ENCODE results near the gene RETNLB.

Gene RETNLB

GRCh38 chr3:108757404-108757982, at the start of gene RETNLB:
RETNLB (minus strand) TSS chr3:108757410; CDS start chr3:108757185, 225 bp downstream.
- DNase-seq (ENCODE audit: low spot score): no peak

DNA sequence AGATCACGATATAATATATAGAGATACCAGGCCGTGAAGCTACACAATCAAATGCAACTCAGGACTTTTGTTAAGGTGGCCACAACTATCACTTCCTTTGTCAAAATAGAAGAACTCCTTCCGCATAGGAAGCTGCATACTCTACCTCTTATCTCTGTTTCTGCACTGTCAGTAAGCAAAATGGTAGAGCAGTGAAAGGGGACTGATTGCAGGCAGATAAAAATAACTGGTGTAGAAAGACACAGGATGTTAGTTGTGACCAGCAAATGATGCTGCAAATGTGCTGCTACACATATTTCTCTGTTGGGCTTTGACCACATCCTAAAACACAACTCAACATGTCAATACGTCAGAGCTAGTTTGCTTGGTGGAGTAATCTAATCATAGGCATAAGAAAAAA, 49.1 kb upstream of the RETNLB start:
- DNase-seq (ENCODE audit: low spot score): no peak

- no peak for DNase-seq (ENCODE audit: low spot score)
These were observed 47.8 kb upstream of the RETNLB start for GRCh38 chr3:108804966-108805365.

DNA sequence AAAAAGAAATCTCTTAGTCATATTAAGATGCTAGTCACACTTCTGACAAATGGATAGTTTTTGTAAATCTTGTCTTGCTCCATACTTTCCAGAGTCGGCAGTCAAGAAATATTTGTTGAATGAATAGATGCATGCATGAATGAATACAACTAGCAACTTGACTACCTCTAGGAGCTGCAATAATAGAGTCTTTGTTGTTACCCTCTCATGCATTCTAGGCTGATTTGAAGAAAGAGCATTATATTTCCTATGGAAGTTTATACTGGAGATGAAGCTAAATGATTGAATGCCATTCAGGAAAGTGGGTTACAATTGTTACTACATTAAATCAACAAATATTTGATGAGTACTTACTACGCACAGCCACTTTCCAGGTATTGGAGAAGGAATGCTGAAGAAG, 47.2 kb upstream of the RETNLB start:
- DNase-seq (ENCODE audit: low spot score): no peak

DNA sequence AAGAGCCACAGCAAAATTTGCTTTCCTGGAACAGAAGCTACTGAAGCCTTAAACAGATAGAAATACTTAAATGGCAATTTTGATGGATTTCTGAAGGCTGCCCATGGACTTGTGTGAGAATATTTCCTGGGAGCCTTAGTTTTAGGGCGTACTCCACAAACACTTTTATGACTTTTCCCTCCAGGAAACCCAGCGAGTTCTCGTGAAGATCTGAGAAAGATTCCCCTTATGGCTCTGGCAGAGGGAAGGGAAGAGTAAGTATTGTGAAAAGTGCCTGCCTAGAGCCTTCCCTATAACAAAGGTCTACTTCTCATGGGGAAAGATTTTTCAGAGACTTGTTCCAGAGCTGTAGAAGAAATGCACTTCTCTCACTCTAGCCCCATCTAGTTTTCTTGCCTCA, 34.3 kb upstream of the RETNLB start:
- no peak for DNase-seq (ENCODE audit: low spot score)

GRCh38 chr3:108780235-108780634, 23.0 kb upstream of the RETNLB start:
- DNase-seq (ENCODE audit: low spot score): no peak

GRCh38 chr3:108779496-108779895, 22.3 kb upstream of the RETNLB start:
- DNase-seq (ENCODE audit: low spot score): no peak

DNA sequence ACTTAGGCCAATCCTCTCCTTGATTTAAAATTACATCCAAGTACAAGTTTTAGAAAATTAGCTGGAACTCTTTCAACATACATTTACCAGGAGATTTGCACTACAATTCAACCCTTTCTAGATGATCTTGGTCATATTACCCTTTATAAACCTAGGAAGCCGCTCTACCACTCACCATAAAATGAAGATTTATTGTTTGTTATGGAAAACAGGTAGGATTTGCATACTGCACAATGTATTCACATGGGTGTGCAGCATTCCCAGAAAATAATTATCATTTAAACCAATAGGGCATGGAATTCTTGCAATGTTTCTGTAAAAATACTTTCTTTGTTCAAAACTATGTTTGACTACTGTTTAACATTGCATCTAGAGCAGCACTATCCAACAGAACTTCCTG, 18.4 kb upstream of the RETNLB start:
- DNase-seq (ENCODE audit: low spot score): no peak

- DNase-seq (ENCODE audit: low spot score): no peak
These were observed 10.0 kb upstream of the RETNLB start for GRCh38 chr3:108767253-108767652.

DNA sequence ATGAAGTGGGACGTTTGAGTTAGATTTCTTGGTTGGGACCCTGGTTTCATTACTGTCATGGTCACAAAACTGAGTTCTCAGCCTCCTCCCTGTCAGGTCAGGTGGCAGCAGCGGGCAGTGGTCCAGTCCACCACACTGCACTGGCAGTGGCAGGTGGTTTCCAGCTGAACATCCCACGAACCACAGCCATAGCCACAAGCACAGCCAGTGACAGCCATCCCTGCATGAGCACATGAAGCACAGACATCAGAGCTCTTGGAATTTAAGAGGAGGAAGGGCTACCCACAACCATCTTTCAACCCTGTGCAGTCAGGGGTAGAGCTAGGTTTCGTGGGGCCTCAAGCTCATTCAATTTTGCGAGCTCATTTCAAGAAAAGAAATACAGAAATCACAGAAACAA, 1.5 kb downstream of the RETNLB start:
- DNase-seq (ENCODE audit: low spot score): no peak

GRCh38 chr3:108744762-108745161, 12.4 kb downstream of the RETNLB start:
- DNase-seq (ENCODE audit: low spot score): no peak

DNA sequence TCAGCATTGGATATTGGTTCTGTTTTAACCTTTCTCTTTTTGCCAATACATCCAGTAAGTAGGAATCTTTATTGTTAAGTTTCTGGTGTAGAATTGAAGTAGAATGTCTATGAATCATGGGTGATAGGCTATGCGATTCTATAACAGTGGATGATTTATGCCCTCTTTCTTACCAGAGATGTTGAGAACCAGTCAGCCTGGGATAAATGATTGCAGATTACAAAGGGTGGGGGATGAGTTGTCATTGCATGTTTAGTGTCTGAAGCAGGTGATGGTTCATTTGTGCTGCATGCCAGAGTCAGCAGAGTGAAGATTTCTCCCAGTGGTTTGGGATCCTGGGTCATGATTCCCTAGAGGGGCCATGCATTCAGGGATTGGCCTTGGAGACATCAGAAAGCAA, 14.3 kb downstream of the RETNLB start:
- no peak for DNase-seq (ENCODE audit: low spot score)

DNA sequence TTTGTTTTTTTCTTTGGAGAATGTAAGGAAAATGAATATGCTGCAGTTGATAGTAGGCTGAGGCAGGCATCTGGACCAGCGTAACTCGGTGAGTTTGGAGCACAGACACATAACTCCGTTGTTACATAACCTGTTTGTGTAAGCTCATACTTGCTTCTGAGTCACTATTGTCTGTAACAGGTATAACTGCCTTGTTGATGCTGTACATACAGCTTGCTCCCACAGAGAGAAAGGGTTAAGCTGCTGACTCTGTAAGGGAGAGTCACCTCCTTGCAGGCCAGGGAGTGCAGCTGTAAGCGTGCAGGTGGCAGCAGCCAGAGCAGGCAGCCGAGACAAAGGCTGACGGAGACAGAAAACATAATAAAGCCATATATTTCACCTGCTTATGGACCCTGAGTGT, 20.4 kb downstream of the RETNLB start:
- no peak for DNase-seq (ENCODE audit: low spot score)

DNA sequence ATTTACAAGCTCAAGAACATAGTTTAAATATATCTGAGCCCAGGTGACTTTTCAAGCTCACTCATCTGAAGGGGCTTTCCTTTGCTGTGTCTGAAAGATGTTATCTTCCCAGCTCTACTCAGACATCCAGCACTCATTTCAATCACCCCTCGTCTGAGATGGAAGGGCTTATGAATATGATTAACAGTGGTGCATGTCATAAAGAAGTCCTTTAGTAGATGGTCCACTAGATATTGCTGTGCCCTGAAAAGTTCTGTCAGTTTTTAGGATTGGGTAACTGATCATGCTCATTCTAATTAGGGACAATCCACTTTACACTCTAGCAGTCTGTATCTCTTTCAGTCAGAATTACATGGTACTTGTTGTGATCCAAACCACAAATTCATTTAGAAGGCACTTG, 28.3 kb downstream of the RETNLB start:
- no peak for DNase-seq (ENCODE audit: low spot score)

DNA sequence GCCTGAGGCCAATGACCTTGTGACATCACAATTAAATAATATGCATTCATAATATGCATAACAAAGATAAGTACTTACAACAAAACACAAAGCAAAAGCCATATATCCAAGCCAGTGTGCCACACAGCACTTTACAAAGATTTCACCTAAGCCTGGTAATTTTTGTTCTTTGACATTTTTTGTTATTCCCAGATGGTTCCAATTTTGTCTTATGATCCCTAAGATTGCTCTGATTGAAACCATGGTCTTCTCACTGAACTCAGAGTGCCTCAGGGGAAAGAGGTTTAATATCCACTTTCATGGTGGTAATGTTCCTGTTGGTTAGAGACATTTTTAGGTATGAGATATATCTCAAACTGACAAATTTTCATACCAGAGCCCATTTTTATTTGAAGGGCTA, 29.1 kb downstream of the RETNLB start:
- DNase-seq (ENCODE audit: low spot score): no peak

- no peak for DNase-seq (ENCODE audit: low spot score)
These were observed 33.1 kb downstream of the RETNLB start for GRCh38 chr3:108724101-108724500.

DNA sequence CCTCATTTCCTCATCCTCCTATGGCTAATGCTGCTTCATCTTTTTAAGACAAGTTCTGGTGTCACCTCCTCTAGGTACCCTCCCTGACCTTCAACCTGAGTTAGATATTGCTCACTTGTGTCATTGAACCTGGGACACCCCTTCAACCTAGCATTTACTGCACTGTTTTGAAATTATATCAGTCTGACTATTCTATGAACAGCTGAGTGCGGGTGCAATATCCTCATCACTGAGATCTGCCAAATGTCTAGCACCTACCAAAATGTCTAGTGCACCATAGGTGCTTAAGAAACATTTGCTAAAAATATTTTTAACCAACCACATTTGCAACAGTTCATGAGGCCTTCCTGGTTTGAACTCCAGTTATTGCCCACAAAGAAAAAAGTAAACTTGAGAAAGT, 34.5 kb downstream of the RETNLB start:
- DNase-seq (ENCODE audit: low spot score): no peak

GRCh38 chr3:108719178-108719806, 37.9 kb downstream of the RETNLB start:
- no peak for DNase-seq (ENCODE audit: low spot score)

DNA sequence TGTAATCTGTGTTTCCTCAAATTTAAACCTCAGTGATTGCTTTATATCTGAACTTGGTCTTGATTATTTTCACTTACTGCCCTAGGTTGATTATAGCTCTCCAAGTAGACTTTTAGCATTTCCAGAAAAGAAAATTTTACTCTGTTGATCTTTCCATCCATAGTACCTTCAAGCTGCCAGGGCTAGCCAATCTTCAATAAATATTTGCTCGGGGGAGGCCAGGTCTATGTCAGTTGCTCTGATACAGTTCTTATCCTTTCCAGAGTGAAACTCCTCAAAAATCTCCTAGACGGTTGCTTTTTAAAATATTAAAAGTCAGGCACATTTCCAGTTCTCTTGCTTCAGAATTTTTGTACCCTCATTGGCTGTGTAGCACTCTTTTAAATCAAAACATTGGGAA, 38.8 kb downstream of the RETNLB start:
- no peak for DNase-seq (ENCODE audit: low spot score)

- DNase-seq (ENCODE audit: low spot score): no peak
These were observed 43.4 kb downstream of the RETNLB start for GRCh38 chr3:108713816-108714215.

DNA sequence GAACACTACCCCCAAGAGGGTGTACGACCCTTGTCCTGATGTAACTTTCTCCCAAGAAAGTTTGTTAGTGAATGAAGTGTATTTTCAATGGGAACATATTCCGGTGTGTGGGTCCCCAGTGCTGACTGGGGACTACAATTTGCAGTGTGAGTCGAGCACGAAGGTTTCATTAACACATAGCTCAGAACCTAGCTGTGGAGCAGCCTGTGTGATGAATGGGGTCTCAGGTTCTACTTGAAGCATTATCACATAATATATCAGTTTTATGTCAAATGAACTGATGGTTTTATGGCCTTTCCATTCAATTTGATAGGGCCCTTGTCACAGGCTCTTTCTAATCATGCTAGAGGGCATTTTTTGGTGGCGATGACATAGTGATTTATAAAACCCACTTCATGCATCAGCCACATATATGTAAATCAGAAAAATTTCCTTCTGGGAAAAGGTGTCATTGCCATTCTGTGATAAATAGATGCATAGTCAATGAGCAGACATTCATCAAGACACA, 44.1 kb downstream of the RETNLB start:
- no peak for DNase-seq (ENCODE audit: low spot score)
